Adrenal gland (tissue), 12 donors: Measurements from ENCODE around the gene RIC8B. TPM values are rescaled to one million over a fixed set of nuclear protein-coding genes. Genes with fewer than 3 reads are reported as not detected.

Experiments used
- DNase-seq, 7 donors: peaks; one replicate each; pipeline ENCODE4 v3.0.0-alpha.2; 2019 to 2020
- H3K27ac ChIP-seq, 5 donors: fragments of 200-600 bp; sonication (generic) in 4 of 5; 1 replicate in 3 of 5; 2 replicates in 2 of 5; pipeline versions ENCODE4 v1.5.1 to v1.8.0; 2016 to 2020; ENCODE audit warnings: mild to moderate bottlenecking in 1 of 5
- H3K27me3 ChIP-seq: fragments of 200-600 bp; 2 replicates; pipeline ENCODE4 v1.8.0; 2021
- H3K36me3 ChIP-seq, 2 donors: fragments of 200-600 bp; replicated peaks in 1 of 2; 1 replicate in 1 of 2; 2 replicates in 1 of 2; pipeline versions ENCODE4 v1.5.1 to v1.8.0; 2018 to 2022
- H3K4me1 ChIP-seq, 2 donors: fragments of 200-600 bp; replicated peaks in 1 of 2; 1 replicate in 1 of 2; 2 replicates in 1 of 2; pipeline versions ENCODE4 v1.5.1 to v1.8.0; 2018 to 2021
- H3K4me3 ChIP-seq, 4 donors: fragments of 200-600 bp; sonication (generic) in 3 of 4; one replicate each; pipeline ENCODE4 v1.5.1; 2016 to 2018
- H3K9me3 ChIP-seq, 3 donors: fragments of 200-600 bp; sonication (generic) in 1 of 3; replicated peaks in 1 of 3; 1 replicate in 2 of 3; 2 replicates in 1 of 3; pipeline versions ENCODE4 v1.5.1 to v1.8.0; 2016 to 2021
- CTCF ChIP-seq, 6 experiments: fragments of 450-650 bp in 4 of 6; fragments of 200-600 bp in 2 of 6; sonication (generic) in 1 of 6; IDR thresholded peaks; 1 replicate in 5 of 6; 2 replicates in 1 of 6; pipeline versions ENCODE4 v1.5.1 to v1.8.0; 2016 to 2021; ENCODE audit warnings: antibody characterized with exemption in 6 of 6, mild to moderate bottlenecking in 2 of 6, moderate library complexity in 1 of 6
- POLR2A ChIP-seq, 2 donors: fragments of 450-650 bp; IDR thresholded peaks; one replicate each; pipeline ENCODE4 v1.6.1; 2017; ENCODE audit warnings: antibody characterized with exemption in 2 of 2, mild to moderate bottlenecking in 2 of 2, moderate library complexity in 1 of 2
- WGBS, 4 donors: extraction: QIAGEN DNeasy Blood & Tissue Kit in 2 of 4; methylation state at CpG; one replicate each; pipeline versions ENCODE4 v1.1.5 to v1.1.7; 2013 to 2017; 5-methylcytosine and 5-hydroxymethylcytosine counted together
- intact Hi-C, 2 donors: fragments of 100-400 bp; cut with DNase I; formaldehyde crosslinking; loops; one replicate each; pipeline versions ENCODE4 v1.14.1 to v1.15.0; 2022 to 2023
- polyA plus RNA-seq, 3 donors: library from polyadenylated mRNA; stranded (reverse); fragments of 200-250 nt in 2 of 3; fragments of 350-450 nt in 1 of 3; fragmentation: Illumina TruSeq in 1 of 3; extraction: RNeasy Lipid Tissue Mini Kit (QIAGEN cat#74804) in 1 of 3; gene quantifications; one replicate each; pipeline ENCODE4 v1.2.3, GENCODE V29; 2013 to 2014
- total RNA-seq, 9 donors: library from RNA; depleted of rRNA in 4 of 9; stranded (reverse); fragments of >200 nt in 4 of 9; fragments of 120-200 nt in 1 of 9; fragmentation: NEBNext Ultra II Directional in 1 of 9; extraction: Animal tissue kit (Norgen Biotek cat#: 25700) in 1 of 9; gene quantifications; one replicate each; pipeline versions ENCODE4 v1.1.0 to v1.2.4, GENCODE V29; 2013 to 2023
- donor health status: healthy with polysubstance abuse.
- donor health status: Bipolar disorder and iron deficiency.
- donor health status: DM: yes; HTN: yes; CAD: no.
- donor health status: DM: no; HTN: no; CAD: no.
- donor health status: DM: no; HTN: no; CAD: no.
- donor health status: DM: yes; HTN: yes; CAD: no.

Gene RIC8B
- total and polyA plus RNA-seq, 12 donors = 5.1 to 29.3 (median 14.5) TPM

- H3K4me3 ChIP-seq = no peak overlapping the region
- H3K4me1 ChIP-seq = no peaks in the 10 kb centered on the region
- WGBS, 4 donors = 85 to 96% (median 91%) methylated on average over 2 of the region's 2 CpGs
- no peak overlapping the region for H3K27ac ChIP-seq
- no peak for TF ChIP-seq CTCF (IDR thresholded peaks at IDR 0.05)
- no peak for TF ChIP-seq POLR2A (IDR thresholded peaks at IDR 0.05)
- no peak for DNase-seq
- no peaks in the 10 kb centered on the region for H3K27me3 ChIP-seq
- intact Hi-C loops = no loop called here
- peaks cover 0 to 17% of the 10 kb centered on the region in 2 donors for H3K36me3 ChIP-seq
- no peaks in the 10 kb centered on the region for H3K9me3 ChIP-seq
These were observed 112.5 kb downstream of the RIC8B start for GRCh38 chr12:106886932-106887331.

GRCh38 chr12:106888348-106888970 is 114.0 kb downstream of the RIC8B start:
- Histone ChIP-seq H3K36me3 (peaks cover 0 to 17% of the 10 kb centered on the region in 2 donors), H3K27ac (no peak overlapping the region), H3K27me3 (no peaks in the 10 kb centered on the region), H3K9me3 (no peaks in the 10 kb centered on the region), H3K4me1 (no peaks in the 10 kb centered on the region), H3K4me3 (no peak overlapping the region)
- 60 to 71% (median 63%) methylated on average over 4 to 5 of the region's 5 CpGs for WGBS, 4 donors
- TF ChIP-seq POLR2A (IDR thresholded peaks at IDR 0.05) (no peak), CTCF (IDR thresholded peaks at IDR 0.05) (no peak)
- intact Hi-C loops = no loop called here
- no peak for DNase-seq

- no peaks in the 10 kb centered on the region for H3K27me3 ChIP-seq
- no peaks in the 10 kb centered on the region for H3K4me1 ChIP-seq
- peaks cover 0 to 17% of the 10 kb centered on the region in 2 donors for H3K36me3 ChIP-seq
- no peak overlapping the region for H3K27ac ChIP-seq
- no peak for TF ChIP-seq CTCF (IDR thresholded peaks at IDR 0.05)
- no peak for TF ChIP-seq POLR2A (IDR thresholded peaks at IDR 0.05)
- intact Hi-C loops = no loop called here
- no peaks in the 10 kb centered on the region for H3K9me3 ChIP-seq
- DNase-seq = no peak
- no peak overlapping the region for H3K4me3 ChIP-seq
- 88 to 93% (median 92%) methylated on average over 6 of the region's 6 CpGs for WGBS, 4 donors
These were observed 114.8 kb downstream of the RIC8B start for GRCh38 chr12:106889326-106889725.

- Histone ChIP-seq H3K9me3 (no peaks in the 10 kb centered on the region), H3K4me3 (no peak overlapping the region), H3K27me3 (no peaks in the 10 kb centered on the region), H3K4me1 (no peaks in the 10 kb centered on the region), H3K36me3 (peaks cover 0 to 17% of the 10 kb centered on the region in 2 donors), H3K27ac (no peak overlapping the region)
- 93 to 96% (median 95%) methylated on average over 4 of the region's 4 CpGs for WGBS, 4 donors
- intact Hi-C loops = no loop called here
- TF ChIP-seq POLR2A (IDR thresholded peaks at IDR 0.05) (no peak), CTCF (IDR thresholded peaks at IDR 0.05) (no peak)
- no peak for DNase-seq
These were observed 115.6 kb downstream of the RIC8B start for GRCh38 chr12:106889950-106890626.
